Stimulated activated effector memory CD8-positive, alpha-beta T cell treated with anti-CD3 and anti-CD28 coated beads, Interleukin-12 subunit alpha, Interleukin-12 subunit beta, amount 100 ng/mL, for 72 hours (primary cell): ENCODE results near the gene ARRDC1.
"Not testable (repeated sequence)": the region's sequence is repeated elsewhere in the genome, so short reads cannot be mapped to it uniquely, and the experiment has no call there.

Experiments
- ATAC-seq: fragments of 150-1000 bp; cut with Tn5 transposase; 2 replicates; pipeline ENCODE4 v1.10.0; 2021
- DNase-seq, 2 donors: peaks; one replicate each; pipeline ENCODE4 v3.0.0; 2021 to 2022; ENCODE audit warnings: low spot score in 2 of 2
- H3K27ac Mint-ChIP-seq: one replicate; pipeline ENCODE4 v1.8.0; 2022; ENCODE audit warnings: mild to moderate bottlenecking, mixed read lengths
- H3K36me3 Mint-ChIP-seq: one replicate; pipeline ENCODE4 v1.8.0; 2022; ENCODE audit warnings: mild to moderate bottlenecking, mixed read lengths
- H3K4me1 Mint-ChIP-seq: one replicate; pipeline ENCODE4 v1.8.0; 2022; ENCODE audit warnings: mixed read lengths
- H3K4me3 Mint-ChIP-seq: one replicate; pipeline ENCODE4 v1.8.0; 2022; ENCODE audit warnings: mild to moderate bottlenecking, mixed read lengths
- H3K9me3 Mint-ChIP-seq: one replicate; pipeline ENCODE4 v1.8.0; 2022; ENCODE audit warnings: mixed read lengths

Gene ARRDC1

GRCh38 chr9:137596577-137596976 lies 8.9 kb upstream of the ARRDC1 start:
- not testable (repeated sequence) for H3K4me3 Mint-ChIP-seq, H3K4me1 Mint-ChIP-seq, H3K9me3 Mint-ChIP-seq, H3K27ac Mint-ChIP-seq, H3K36me3 Mint-ChIP-seq, ATAC-seq, DNase-seq

GRCh38 chr9:137598943-137599342 lies 6.5 kb upstream of the ARRDC1 start:
- Mint-ChIP-seq H3K27ac (no peak overlapping the region), H3K9me3 (no peaks in the 10 kb centered on the region), H3K4me3 (no peak overlapping the region), H3K4me1 (peaks cover 17% of the 10 kb centered on the region), H3K36me3 (peaks cover 4% of the 10 kb centered on the region)
- ATAC-seq (no peak), DNase-seq (no peak)

GRCh38 chr9:137602661-137603060 lies 2.8 kb upstream of the ARRDC1 start:
- no peak for ATAC-seq
- Mint-ChIP-seq H3K4me3 (no peak overlapping the region), H3K9me3 (no peaks in the 10 kb centered on the region), H3K27ac (no peak overlapping the region), H3K4me1 (peaks cover 31% of the 10 kb centered on the region), H3K36me3 (peaks cover 4% of the 10 kb centered on the region)
- DNase-seq = no peak

- no peaks in the 10 kb centered on the region for H3K9me3 Mint-ChIP-seq
- DNase-seq (no peak), ATAC-seq (no peak)
- H3K36me3 Mint-ChIP-seq = peaks cover 4% of the 10 kb centered on the region
- no peak overlapping the region for H3K27ac Mint-ChIP-seq
- H3K4me3 Mint-ChIP-seq = peak overlapping the region; percentile 37
- H3K4me1 Mint-ChIP-seq = peaks cover 24% of the 10 kb centered on the region
These were observed 1.6 kb upstream of the ARRDC1 start for GRCh38 chr9:137603879-137604278.

- H3K4me1 Mint-ChIP-seq = peaks cover 24% of the 10 kb centered on the region
- no peak for ATAC-seq
- peak overlapping the region; percentile 37 for H3K4me3 Mint-ChIP-seq
- no peaks in the 10 kb centered on the region for H3K9me3 Mint-ChIP-seq
- H3K27ac Mint-ChIP-seq = no peak overlapping the region
- peaks cover 4% of the 10 kb centered on the region for H3K36me3 Mint-ChIP-seq
- DNase-seq = no peak
These were observed 970 bp upstream of the ARRDC1 start for GRCh38 chr9:137604345-137605086.

- peak overlapping the region; percentile 73 for H3K4me3 Mint-ChIP-seq
- ATAC-seq (no peak), DNase-seq (peak in 1 of 2 donors; percentile 27)
- no peak overlapping the region for H3K27ac Mint-ChIP-seq
- peaks cover 26% of the 10 kb centered on the region for H3K4me1 Mint-ChIP-seq
- H3K9me3 Mint-ChIP-seq = no peaks in the 10 kb centered on the region
- H3K36me3 Mint-ChIP-seq = peaks cover 4% of the 10 kb centered on the region
These were observed 627 bp downstream of the ARRDC1 start for GRCh38 chr9:137606005-137606621.

- Mint-ChIP-seq H3K36me3 (peaks cover 4% of the 10 kb centered on the region), H3K27ac (peak overlapping the region; percentile 14), H3K4me3 (peak overlapping the region; percentile 73), H3K4me1 (peaks cover 32% of the 10 kb centered on the region), H3K9me3 (no peaks in the 10 kb centered on the region)
- DNase-seq (no peak), ATAC-seq (no peak)
These were observed 1.2 kb downstream of the ARRDC1 start for GRCh38 chr9:137606734-137607138.

GRCh38 chr9:137607141-137607857 lies 1.8 kb downstream of the ARRDC1 start:
- H3K4me1 Mint-ChIP-seq = peaks cover 38% of the 10 kb centered on the region
- peaks cover 4% of the 10 kb centered on the region for H3K36me3 Mint-ChIP-seq
- H3K9me3 Mint-ChIP-seq = no peaks in the 10 kb centered on the region
- H3K4me3 Mint-ChIP-seq = peak overlapping the region; percentile 73
- ATAC-seq = no peak
- no peak for DNase-seq
- peak overlapping the region; percentile 14 for H3K27ac Mint-ChIP-seq

- Mint-ChIP-seq H3K4me1 (peaks cover 37% of the 10 kb centered on the region), H3K27ac (peak overlapping the region; percentile 85), H3K9me3 (no peaks in the 10 kb centered on the region), H3K36me3 (peaks cover 15% of the 10 kb centered on the region), H3K4me3 (no peak overlapping the region)
- DNase-seq = no peak
- no peak for ATAC-seq
These were observed 5.5 kb downstream of the ARRDC1 start for GRCh38 chr9:137610944-137611343.

- ATAC-seq (peak; percentile 75), DNase-seq (no peak)
- H3K9me3 Mint-ChIP-seq = no peaks in the 10 kb centered on the region
- peaks cover 31% of the 10 kb centered on the region for H3K4me1 Mint-ChIP-seq
- H3K36me3 Mint-ChIP-seq = peaks cover 22% of the 10 kb centered on the region
- H3K27ac Mint-ChIP-seq = peak overlapping the region; percentile 85
- H3K4me3 Mint-ChIP-seq = no peak overlapping the region
These were observed 6.4 kb downstream of the ARRDC1 start for GRCh38 chr9:137611623-137612609.

- H3K36me3 Mint-ChIP-seq = peaks cover 30% of the 10 kb centered on the region
- no peak overlapping the region for H3K4me3 Mint-ChIP-seq
- no peaks in the 10 kb centered on the region for H3K9me3 Mint-ChIP-seq
- DNase-seq (no peak), ATAC-seq (no peak)
- peak overlapping the region; percentile 69 for H3K27ac Mint-ChIP-seq
- peaks cover 31% of the 10 kb centered on the region for H3K4me1 Mint-ChIP-seq
These were observed 7.3 kb downstream of the ARRDC1 start for GRCh38 chr9:137612741-137613142.

GRCh38 chr9:137613259-137613658 lies 7.8 kb downstream of the ARRDC1 start:
- no peak overlapping the region for H3K4me3 Mint-ChIP-seq
- no peaks in the 10 kb centered on the region for H3K9me3 Mint-ChIP-seq
- peaks cover 35% of the 10 kb centered on the region for H3K36me3 Mint-ChIP-seq
- peak overlapping the region; percentile 69 for H3K27ac Mint-ChIP-seq
- no peak for DNase-seq
- peaks cover 35% of the 10 kb centered on the region for H3K4me1 Mint-ChIP-seq
- ATAC-seq = no peak

- Mint-ChIP-seq H3K9me3 (no peaks in the 10 kb centered on the region), H3K4me3 (no peak overlapping the region), H3K36me3 (peaks cover 40% of the 10 kb centered on the region), H3K27ac (peak overlapping the region; percentile 69), H3K4me1 (peaks cover 35% of the 10 kb centered on the region)
- no peak for DNase-seq
- ATAC-seq = no peak
These were observed 8.4 kb downstream of the ARRDC1 start for GRCh38 chr9:137613738-137614523.
